Endothelial cell of umbilical vein (primary cell): Measurements from ENCODE around the gene OSBP2. TPM values are rescaled to one million over a fixed set of nuclear protein-coding genes. Genes with fewer than 3 reads are reported as not detected.

Experiments used
- BruUV-seq: library from RNA; stranded (reverse); fragments of 400-500 nt; replicated peaks from 2 replicates; lab custom pipeline; 2021; lab: Mats Ljungman, UMichigan
- CTCF ChIA-PET: fragments of 300-600, 350-600 bp; sonication (Branson Sonifier 250); formaldehyde crosslinking; loops from one replicate; lab custom pipeline; 2021; ENCODE audit warnings: antibody characterized with exemption, inconsistent platforms; lab: Charles Lee
- POLR2A ChIA-PET: fragments of 300-600, 350-600 bp; sonication (Branson Sonifier 250); formaldehyde crosslinking; loops from one replicate; lab custom pipeline; 2021; ENCODE audit warnings: antibody characterized with exemption, inconsistent platforms; lab: Charles Lee
- DNase-seq: peaks from one replicate; pipeline ENCODE4 v3.0.0-alpha.2; 2011; ENCODE audit warnings: low read depth, low spot score
- FAIRE-seq: peaks from 2 replicates; lab custom pipeline; 2011; peaks lifted over from hg19 to GRCh38; lab: Jason Lieb, UNC
- H2AFZ ChIP-seq: 2 replicates; pipeline ENCODE4 v1.6.0; 2012; ENCODE audit warnings: low read depth, low read length, control low read depth, inconsistent platforms
- H3K27ac ChIP-seq: 2 replicates; pipeline ENCODE4 v1.5.1; 2011; ENCODE audit warnings: low read depth, mild to moderate bottlenecking, control low read depth, low read length, moderate library complexity; ENCODE audit not compliant: insufficient read depth
- H3K27me3 ChIP-seq, 2 experiments: 2 replicates each; pipeline versions ENCODE4 v1.6.0 to v1.6.1; 2011; ENCODE audit warnings: low read length in 2 of 2, mixed read lengths in 1 of 2; ENCODE audit not compliant: control insufficient read depth in 2 of 2, insufficient read depth in 2 of 2
- H3K36me3 ChIP-seq, 2 experiments: 2 replicates in 1 of 2; 3 replicates in 1 of 2; pipeline ENCODE4 v1.5.1; 2011; ENCODE audit warnings: low read length in 2 of 2, mild to moderate bottlenecking in 1 of 2, moderate library complexity in 1 of 2; ENCODE audit not compliant: control insufficient read depth in 2 of 2, insufficient read depth in 2 of 2; ENCODE audit errors: extremely low read depth in 1 of 2
- H3K4me1 ChIP-seq: 3 replicates; pipeline ENCODE4 v1.5.1; 2011; ENCODE audit warnings: mild to moderate bottlenecking, low read length; ENCODE audit not compliant: control insufficient read depth, insufficient read depth; ENCODE audit errors: extremely low read depth
- H3K4me2 ChIP-seq: 2 replicates; pipeline ENCODE4 v1.6.1; 2011; ENCODE audit warnings: low read length, control low read depth, mixed read lengths; ENCODE audit not compliant: insufficient read depth
- H3K4me3 ChIP-seq, 3 experiments: fragments of 200-600 bp in 1 of 3; sonication (generic), shearing (Covaris generic) in 1 of 3; replicated peaks in 1 of 3; 2 replicates each; pipeline ENCODE4 v1.5.1; 2011 to 2016; ENCODE audit warnings: control low read depth in 3 of 3, low read length in 3 of 3, mild to moderate bottlenecking in 2 of 3, inconsistent platforms in 1 of 3, low read depth in 1 of 3, moderate library complexity in 1 of 3; ENCODE audit not compliant: insufficient read depth in 1 of 3
- H3K79me2 ChIP-seq: 2 replicates; pipeline ENCODE4 v1.6.0; 2012; ENCODE audit warnings: low read length, inconsistent platforms; ENCODE audit not compliant: control insufficient read depth, insufficient read depth
- H3K9ac ChIP-seq: replicated peaks from 2 replicates; pipeline ENCODE3; 2011; ENCODE audit warnings: low read length, control low read depth; ENCODE audit not compliant: insufficient read depth; ENCODE audit errors: extremely low read depth
- H3K9me1 ChIP-seq: replicated peaks from 3 replicates; pipeline ENCODE4 v1.6.0; 2011; ENCODE audit warnings: mild to moderate bottlenecking, low read length; ENCODE audit not compliant: control insufficient read depth, insufficient read depth; ENCODE audit errors: extremely low read depth
- H3K9me3 ChIP-seq: replicated peaks from 2 replicates; pipeline ENCODE4 v1.5.1; 2012; ENCODE audit warnings: low read length, inconsistent platforms; ENCODE audit not compliant: control insufficient read depth, insufficient read depth
- H4K20me1 ChIP-seq: replicated peaks from 2 replicates; pipeline ENCODE3; 2011; ENCODE audit warnings: mild to moderate bottlenecking, low read length; ENCODE audit not compliant: control insufficient read depth, insufficient read depth; ENCODE audit errors: extremely low read depth
- CTCF ChIP-seq, 2 donors: IDR thresholded peaks; 1 replicate in 1 of 2; 2 replicates in 1 of 2; pipeline ENCODE4 v1.5.1; 2011; ENCODE audit warnings: low read length in 2 of 2, mild to moderate bottlenecking in 2 of 2, moderate library complexity in 2 of 2, control low read depth in 1 of 2, inconsistent platforms in 1 of 2, low read depth in 1 of 2; ENCODE audit not compliant: insufficient read depth in 1 of 2; ENCODE audit errors: extremely low read depth in 1 of 2
- EZH2 ChIP-seq: IDR thresholded peaks from 2 replicates; pipeline ENCODE4 v1.6.1; 2012; ENCODE audit warnings: borderline replicate concordance, low read depth, mild to moderate bottlenecking, moderate library complexity, low read length, inconsistent platforms; ENCODE audit not compliant: severe bottlenecking
- FOS ChIP-seq: IDR thresholded peaks from 2 replicates; pipeline ENCODE4 v1.6.1; 2011; ENCODE audit warnings: mild to moderate bottlenecking, low read length, moderate library complexity, borderline replicate concordance; ENCODE audit not compliant: insufficient read depth
- GATA2 ChIP-seq: IDR thresholded peaks from 2 replicates; pipeline ENCODE4 v1.7.0; 2011; ENCODE audit warnings: low read depth, mild to moderate bottlenecking, moderate library complexity, mixed read lengths, low read length; ENCODE audit not compliant: insufficient read length, insufficient read depth
- JUN ChIP-seq: IDR thresholded peaks from 2 replicates; pipeline ENCODE4 v1.6.1; 2011; ENCODE audit warnings: borderline replicate concordance, low read depth; ENCODE audit not compliant: insufficient read length, insufficient read depth
- MAX ChIP-seq: IDR thresholded peaks from 2 replicates; pipeline ENCODE4 v1.6.1; 2011; ENCODE audit not compliant: insufficient read depth, insufficient read length
- MYC ChIP-seq: IDR thresholded peaks from one replicate; pipeline ENCODE4 v1.6.1; 2011; ENCODE audit warnings: mild to moderate bottlenecking, low read depth, low read length
- POLR2A ChIP-seq: IDR thresholded peaks from 2 replicates; pipeline ENCODE4 v1.6.1; 2012; ENCODE audit warnings: low read depth, mild to moderate bottlenecking, control low read depth, low read length
- POLR2AphosphoS5 ChIP-seq: IDR thresholded peaks from 2 replicates; pipeline ENCODE4 v1.6.1; 2012; ENCODE audit warnings: low read depth, mild to moderate bottlenecking, control low read depth, low read length, moderate library complexity; ENCODE audit not compliant: insufficient read depth
- dilution Hi-C: fragments of 300-500 bp; cut with MboI; formaldehyde crosslinking; loops from one replicate; pipeline ENCODE4 v1.15.0; 2019; ENCODE audit warnings: low sequenced_read_pairs; ENCODE audit not compliant: extremely low pct_ligation_motif_present
- intact Hi-C: fragments of 100-400 bp; cut with micrococcal nuclease; formaldehyde crosslinking; loops from one replicate; pipeline ENCODE4 v1.10.0; 2022
- polyA plus RNA-seq, 4 experiments: library from polyadenylated mRNA; depleted of rRNA in 3 of 4; stranded (reverse) in 3 of 4; unstranded in 1 of 4; fragments of >200 nt; gene quantifications; 2 replicates each; pipeline versions ENCODE4 v1.2.1 to v1.2.3, GENCODE V29; 2011 to 2012; ENCODE audit warnings: missing spikeins in 1 of 4
- total RNA-seq: library from RNA; stranded (reverse); gene quantifications from 2 replicates; pipeline ENCODE4 v1.2.3, GENCODE V29; 2021

Gene OSBP2
- total and polyA plus RNA-seq, 2 donors (not counting 3 experiments of a cell fraction or from before 2014, with no cell fraction given) = 4.1 to 7.5 TPM

- Histone ChIP-seq H3K36me3 (no peaks in the 10 kb centered on the region), H2AFZ (no peak overlapping the region), H4K20me1 (no peaks in the 10 kb centered on the region), H3K27ac (no peak overlapping the region), H3K4me3 (no peak overlapping the region), H3K79me2 (no peaks in the 10 kb centered on the region), H3K4me2 (no peak overlapping the region), H3K4me1 (peaks cover 3% of the 10 kb centered on the region), H3K9me1 (no peaks in the 10 kb centered on the region), H3K9ac (no peak overlapping the region), H3K9me3 (no peaks in the 10 kb centered on the region), H3K27me3 (no peaks in the 10 kb centered on the region)
- no TSS peak for BruUV-seq
- intact Hi-C loops = loop anchor here (10.0 kb wide), 1 partner anchor 259 kb away; no protein-coding TSS in a partner anchor
- ChIA-PET POLR2A (no interaction called here), CTCF (no interaction called here)
- dilution Hi-C loops = no loop called here
- TF ChIP-seq POLR2A = no peak
- no peak for TF ChIP-seq JUN
- TF ChIP-seq MYC = no peak
- no peak for TF ChIP-seq CTCF (IDR thresholded peaks at IDR 0.05; ENCODE audit: extremely low read depth in 1 of 2, insufficient read depth in 1 of 2, low read depth in 1 of 2, low read length in 2 of 2)
- no peak for TF ChIP-seq POLR2AphosphoS5
- no peak for TF ChIP-seq FOS
- no peak for TF ChIP-seq MAX
- TF ChIP-seq EZH2 = no peak
- no peak for TF ChIP-seq GATA2
- DNase-seq (no peak), FAIRE-seq (no peak)
Measured at GRCh38 chr22:30785527-30785926, 90.9 kb downstream of the OSBP2 start.
